Activated naive CD8-positive, alpha-beta T cell (primary cell): ENCODE measurements around the gene PPP1R3E.

Experiments
- H3K27ac Mint-ChIP-seq: one replicate; pipeline ENCODE4 v1.8.0; 2021; ENCODE audit warnings: mixed read lengths
- H3K27me3 Mint-ChIP-seq: one replicate; pipeline ENCODE4 v1.8.0; 2021; ENCODE audit warnings: mixed read lengths
- H3K36me3 Mint-ChIP-seq: one replicate; pipeline ENCODE4 v1.8.0; 2021; ENCODE audit warnings: mixed read lengths
- H3K4me1 Mint-ChIP-seq: one replicate; pipeline ENCODE4 v1.8.0; 2021; ENCODE audit warnings: low read depth, mixed read lengths
- H3K4me3 Mint-ChIP-seq: one replicate; pipeline ENCODE4 v1.8.0; 2021; ENCODE audit warnings: mild to moderate bottlenecking, mixed read lengths
- H3K9me3 Mint-ChIP-seq: one replicate; pipeline ENCODE4 v1.8.0; 2021; ENCODE audit warnings: low read depth, mixed read lengths

The PPP1R3E gene, protein sequence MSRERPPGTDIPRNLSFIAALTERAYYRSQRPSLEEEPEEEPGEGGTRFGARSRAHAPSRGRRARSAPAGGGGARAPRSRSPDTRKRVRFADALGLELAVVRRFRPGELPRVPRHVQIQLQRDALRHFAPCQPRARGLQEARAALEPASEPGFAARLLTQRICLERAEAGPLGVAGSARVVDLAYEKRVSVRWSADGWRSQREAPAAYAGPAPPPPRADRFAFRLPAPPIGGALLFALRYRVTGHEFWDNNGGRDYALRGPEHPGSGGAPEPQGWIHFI

DNA sequence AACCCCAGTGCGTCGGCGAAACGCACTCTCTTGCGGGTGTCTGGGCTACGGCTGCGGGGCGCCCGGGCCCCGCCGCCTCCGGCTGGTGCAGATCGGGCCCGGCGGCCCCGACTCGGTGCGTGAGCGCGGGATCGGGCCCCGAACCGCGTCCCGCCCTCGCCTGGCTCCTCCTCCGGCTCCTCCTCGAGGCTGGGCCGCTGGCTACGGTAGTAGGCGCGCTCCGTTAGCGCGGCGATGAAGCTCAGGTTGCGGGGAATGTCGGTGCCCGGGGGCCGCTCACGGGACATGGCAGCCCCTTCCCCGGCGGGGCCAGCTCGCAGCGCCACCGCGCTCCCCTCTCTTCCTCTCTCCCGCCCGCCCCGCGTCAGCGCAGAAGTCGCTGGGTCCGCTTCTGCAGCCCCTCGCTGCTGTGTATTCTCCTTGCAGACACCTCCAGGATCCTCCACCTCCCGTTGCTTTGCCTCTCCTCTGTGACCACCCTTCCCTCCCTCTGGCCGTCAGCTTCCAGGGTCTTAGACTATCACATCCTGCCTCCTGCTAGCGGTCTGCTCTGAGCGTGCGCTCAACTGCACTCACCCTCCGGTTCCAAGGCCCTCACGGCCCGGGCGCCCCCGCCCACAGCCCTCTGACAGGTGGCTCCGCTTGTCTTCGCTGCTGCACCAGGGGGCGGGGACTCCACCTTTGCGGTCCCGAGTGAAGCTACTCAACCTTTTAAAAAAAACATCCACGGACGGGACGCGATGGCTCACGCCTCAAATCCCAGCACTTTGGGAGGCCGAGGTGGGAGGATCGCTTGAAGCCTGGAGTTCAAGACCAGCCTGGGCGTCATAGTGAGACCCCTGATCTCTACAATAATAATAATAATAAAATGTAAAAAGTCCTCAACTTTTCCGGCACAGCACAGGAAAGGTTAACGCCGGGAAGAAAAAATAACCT is at the start of gene PPP1R3E:
PPP1R3E (minus strand) TSS at position 570 of the 936 bp plus-strand sequence; CDS start at position 287, 283 bp downstream.
- Mint-ChIP-seq H3K4me3 (peak within 1 kb of the TSS; percentile 100), H3K9me3 (no peaks in the 10 kb centered on the region), H3K4me1 (peaks cover 23% of the 10 kb centered on the region), H3K36me3 (no peaks in the 10 kb centered on the region), H3K27me3 (peaks cover 9% of the 10 kb centered on the region), H3K27ac (peak within 1 kb of the TSS; percentile 100)

DNA sequence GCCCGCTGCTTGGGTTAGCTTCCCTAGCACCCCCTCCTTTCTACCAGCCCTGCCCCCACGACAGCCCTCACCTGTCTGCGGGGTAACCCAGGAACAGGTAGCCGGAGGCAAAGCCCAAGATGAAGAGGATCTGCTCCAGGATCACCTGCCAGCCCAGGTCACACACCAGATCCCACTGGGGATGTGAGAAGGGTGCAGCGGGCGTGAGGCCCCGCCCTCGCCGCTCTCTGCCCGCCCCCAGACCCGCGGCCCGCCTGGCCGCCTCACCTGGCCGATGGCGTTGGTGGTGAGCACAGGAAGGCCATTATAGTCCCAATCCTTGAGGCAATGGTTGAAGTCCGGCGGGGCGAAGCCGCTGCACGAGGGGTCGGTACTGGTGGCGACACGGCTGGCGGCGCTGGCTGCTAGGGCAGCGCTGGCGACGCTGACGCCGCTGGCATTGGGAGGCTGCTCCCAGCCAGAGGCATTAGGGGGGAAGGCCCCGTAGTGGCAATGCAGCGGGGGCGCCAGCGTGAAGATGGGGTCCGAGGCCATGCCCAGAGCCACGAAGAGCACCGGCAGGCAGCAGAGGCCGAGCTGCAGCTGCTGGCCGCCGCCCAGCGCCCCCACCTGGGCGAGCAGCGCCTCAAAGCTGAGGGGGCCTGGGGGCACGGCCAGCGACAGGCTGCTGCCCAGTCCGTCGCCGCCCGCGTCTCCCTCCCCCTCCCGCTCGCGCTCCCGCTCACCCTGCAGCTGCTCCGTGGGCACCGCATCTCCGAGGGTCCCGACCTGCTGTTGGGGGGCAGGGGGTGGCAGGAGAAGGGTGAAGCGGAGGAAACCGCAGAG is 49.2 kb upstream of the PPP1R3E start:
- Mint-ChIP-seq H3K36me3 (peaks cover 2% of the 10 kb centered on the region), H3K4me3 (peak overlapping the region; percentile 92), H3K27me3 (peaks cover 8% of the 10 kb centered on the region), H3K9me3 (no peaks in the 10 kb centered on the region), H3K4me1 (peaks cover 10% of the 10 kb centered on the region), H3K27ac (no peak overlapping the region)

DNA sequence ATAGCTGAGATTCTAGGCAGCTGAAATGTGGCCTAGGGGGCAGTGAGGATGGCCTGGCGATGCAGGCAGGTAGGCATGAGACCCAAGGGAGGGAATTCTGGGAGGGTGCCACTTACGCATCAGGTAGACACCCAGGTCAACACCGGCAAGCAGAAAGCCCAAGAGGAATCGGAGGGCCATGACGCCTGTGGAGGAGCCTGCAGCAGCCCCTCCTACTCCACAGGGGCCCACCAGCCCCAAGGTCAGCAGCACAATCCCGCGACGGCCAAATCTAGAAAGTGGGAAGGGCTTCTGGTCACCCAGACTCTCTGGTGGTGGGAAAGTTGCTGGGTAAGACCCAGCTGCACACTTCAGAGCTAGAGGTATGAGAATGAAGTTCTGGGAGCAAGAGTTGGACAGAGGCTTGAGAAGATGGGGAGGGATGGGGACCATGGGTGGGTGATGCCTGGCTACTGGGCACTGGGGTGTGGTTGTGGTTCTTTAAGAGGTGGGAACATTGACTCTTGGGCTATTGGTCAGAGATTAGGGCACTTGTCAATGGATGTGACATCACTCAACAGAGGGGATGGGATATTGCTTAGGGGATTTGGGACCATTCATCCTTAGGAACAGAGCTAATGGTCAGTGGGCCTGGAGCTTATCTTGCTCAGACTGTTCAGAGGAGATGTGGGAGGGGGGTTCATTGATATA is 46.6 kb upstream of the PPP1R3E start:
- peaks cover 8% of the 10 kb centered on the region for H3K27me3 Mint-ChIP-seq
- H3K4me1 Mint-ChIP-seq, result peaks cover 10% of the 10 kb centered on the region
- H3K4me3 Mint-ChIP-seq, result no peak overlapping the region
- peaks cover 2% of the 10 kb centered on the region for H3K36me3 Mint-ChIP-seq
- no peak overlapping the region for H3K27ac Mint-ChIP-seq
- no peaks in the 10 kb centered on the region for H3K9me3 Mint-ChIP-seq

DNA sequence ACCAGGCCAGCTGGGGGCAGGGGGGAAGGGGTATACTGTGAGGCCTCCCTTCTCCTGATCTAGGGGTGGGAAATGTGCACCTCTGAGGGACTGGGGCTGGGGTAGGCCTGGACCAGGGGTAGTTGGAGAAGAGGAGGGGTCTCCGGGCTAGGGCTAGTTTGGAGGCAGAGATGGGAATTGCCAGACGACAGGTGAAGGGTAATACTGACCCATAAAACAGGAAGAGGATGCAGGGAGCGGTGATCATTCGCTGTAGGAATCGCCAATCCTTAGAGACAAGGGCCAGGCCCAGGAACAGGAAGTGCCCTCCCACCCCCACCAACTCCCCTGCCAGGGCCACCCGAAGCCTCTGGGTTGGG is 45.6 kb upstream of the PPP1R3E start:
- H3K27ac Mint-ChIP-seq, result no peak overlapping the region
- peaks cover 8% of the 10 kb centered on the region for H3K4me1 Mint-ChIP-seq
- H3K4me3 Mint-ChIP-seq, result no peak overlapping the region
- H3K27me3 Mint-ChIP-seq, result peaks cover 6% of the 10 kb centered on the region
- H3K9me3 Mint-ChIP-seq, result no peaks in the 10 kb centered on the region
- peaks cover 2% of the 10 kb centered on the region for H3K36me3 Mint-ChIP-seq

DNA sequence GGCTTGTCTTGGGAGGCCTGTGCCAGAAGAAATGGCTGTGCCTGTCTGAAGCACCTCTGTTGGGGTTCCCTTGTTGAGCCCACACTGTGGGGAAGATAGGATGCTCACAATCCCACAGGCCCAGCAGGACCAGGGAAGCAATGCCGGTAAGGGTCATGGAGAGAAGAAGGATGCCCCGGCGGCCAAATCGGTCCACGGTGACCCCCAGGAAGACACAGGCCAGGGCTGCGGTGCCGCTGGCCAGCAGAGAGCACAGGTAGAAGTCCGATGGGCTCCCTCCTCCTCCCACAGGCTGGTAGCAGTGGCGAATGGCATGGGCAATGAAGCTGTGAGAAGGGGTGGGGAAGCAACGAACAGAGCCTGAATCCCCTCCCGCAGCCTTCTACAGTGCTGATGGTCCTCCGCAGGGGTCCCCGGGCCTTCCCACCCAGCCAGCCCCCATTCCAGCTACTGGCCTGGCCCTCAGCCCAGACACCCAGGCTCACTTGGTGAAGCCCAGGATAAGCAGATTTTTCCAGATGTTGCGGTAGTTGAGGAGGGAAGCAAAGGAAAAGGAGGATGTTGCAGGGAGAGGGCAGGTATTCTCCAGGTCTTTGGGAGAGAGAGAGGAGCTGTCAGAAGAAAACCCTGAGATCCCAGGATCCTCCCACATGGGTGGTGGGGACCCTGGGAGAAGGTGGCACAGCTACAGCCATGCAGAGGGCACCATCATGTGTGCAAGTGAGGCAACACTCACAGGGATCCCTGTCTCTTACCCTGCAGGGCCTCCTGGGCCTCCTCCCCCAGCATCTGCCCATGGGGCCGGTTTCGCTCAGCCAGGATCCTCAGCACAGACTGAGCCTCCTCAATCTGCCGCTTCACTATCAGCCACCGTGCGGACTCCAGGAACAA is 45.0 kb upstream of the PPP1R3E start:
- peaks cover 4% of the 10 kb centered on the region for H3K4me1 Mint-ChIP-seq
- H3K27ac Mint-ChIP-seq, result no peak overlapping the region
- H3K36me3 Mint-ChIP-seq, result peaks cover 2% of the 10 kb centered on the region
- H3K9me3 Mint-ChIP-seq, result no peaks in the 10 kb centered on the region
- peaks cover 6% of the 10 kb centered on the region for H3K27me3 Mint-ChIP-seq
- H3K4me3 Mint-ChIP-seq, result no peak overlapping the region

DNA sequence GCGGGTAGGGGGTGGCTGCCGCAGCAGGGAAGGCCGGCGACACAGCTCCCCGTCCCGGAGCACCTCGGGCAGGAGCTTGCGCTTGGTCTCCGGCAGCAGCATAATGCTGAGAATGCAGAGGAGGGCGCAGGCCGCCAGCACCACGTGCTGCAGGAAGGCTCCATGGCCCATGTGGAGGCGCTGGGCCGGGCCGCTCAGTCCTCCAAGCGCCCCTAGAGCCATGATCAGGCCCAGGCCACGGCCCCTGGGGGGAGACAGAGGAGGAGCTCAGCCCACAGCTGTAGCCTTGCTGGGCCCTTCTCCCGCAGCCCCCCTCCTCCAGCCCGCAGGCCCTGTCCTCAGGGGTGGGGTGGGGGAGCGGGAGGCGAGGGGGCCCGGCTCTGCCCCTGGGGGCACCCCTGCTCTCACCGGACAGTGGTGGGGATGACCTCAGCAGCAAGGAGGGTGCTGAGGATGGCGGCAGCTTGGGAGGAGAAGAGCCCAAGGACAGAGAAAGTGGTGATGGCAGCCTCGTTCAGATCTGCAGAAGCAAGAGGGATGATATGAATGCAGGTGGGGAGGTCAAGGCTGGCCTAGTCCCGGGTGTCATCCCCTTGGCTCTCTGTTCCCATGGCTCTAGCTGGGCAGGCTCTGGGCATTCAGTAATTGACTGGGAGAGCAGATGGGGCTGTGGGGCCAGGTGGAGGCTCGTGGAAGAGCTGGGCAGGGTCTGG is 44.2 kb upstream of the PPP1R3E start:
- Mint-ChIP-seq H3K9me3 (no peaks in the 10 kb centered on the region), H3K4me3 (no peak overlapping the region), H3K4me1 (peaks cover 4% of the 10 kb centered on the region), H3K36me3 (peaks cover 2% of the 10 kb centered on the region), H3K27me3 (peaks cover 6% of the 10 kb centered on the region), H3K27ac (no peak overlapping the region)

DNA sequence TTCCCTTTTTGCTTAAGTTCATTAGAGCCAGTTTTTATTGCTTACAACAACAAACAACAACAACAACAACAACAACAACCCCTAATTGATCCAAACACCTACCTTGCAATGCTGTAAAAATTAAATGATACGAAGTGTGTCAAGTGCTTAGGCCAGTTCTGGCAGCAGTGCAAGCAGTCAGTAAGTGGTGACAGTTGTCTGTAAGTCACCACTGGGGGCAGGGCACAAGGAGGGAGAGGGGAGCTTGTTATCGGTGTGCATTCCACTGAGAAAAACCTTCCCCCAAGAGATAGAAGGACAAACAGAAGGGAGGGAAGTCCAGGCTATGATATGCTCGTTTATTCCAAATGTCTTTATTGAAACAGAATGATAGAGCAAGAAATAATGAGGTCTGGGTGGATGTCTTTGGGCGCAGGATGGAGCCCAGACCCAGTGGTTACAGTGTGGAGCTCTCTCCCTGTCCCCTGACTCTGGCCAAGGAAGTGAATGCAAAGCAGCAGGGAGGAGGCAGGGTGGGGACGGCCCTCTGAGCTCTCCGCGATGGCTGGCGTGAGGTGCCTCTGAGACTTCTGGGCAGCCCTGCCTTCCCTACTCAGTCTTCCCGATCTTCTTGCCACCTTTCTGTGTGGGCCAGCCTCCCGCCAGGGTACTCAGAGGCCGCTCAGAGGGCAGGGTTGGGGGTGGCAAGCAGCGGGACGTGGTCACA is 43.5 kb upstream of the PPP1R3E start:
- Mint-ChIP-seq H3K36me3 (peaks cover 2% of the 10 kb centered on the region), H3K27ac (no peak overlapping the region), H3K27me3 (peaks cover 4% of the 10 kb centered on the region), H3K4me3 (no peak overlapping the region), H3K4me1 (peaks cover 2% of the 10 kb centered on the region), H3K9me3 (no peaks in the 10 kb centered on the region)

DNA sequence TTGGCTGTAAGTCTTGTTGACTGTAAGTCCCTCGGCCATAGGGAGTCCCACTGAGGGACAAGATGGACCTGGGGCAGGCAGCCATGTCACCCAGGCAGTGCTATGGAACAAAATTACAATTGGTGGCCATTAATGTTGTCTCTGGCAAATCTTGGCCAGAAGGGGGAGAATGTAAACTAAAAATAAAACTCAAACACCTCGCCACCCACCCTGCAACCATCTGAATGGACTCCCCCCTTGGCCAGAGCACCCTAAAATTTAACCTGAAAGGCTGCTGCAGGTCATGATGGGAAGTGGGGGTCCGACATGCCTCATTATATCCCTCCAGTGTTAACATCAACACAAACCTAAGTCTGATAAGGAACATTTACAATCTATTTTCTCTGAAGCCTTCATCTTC is 41.8 kb upstream of the PPP1R3E start:
- no peak overlapping the region for H3K27ac Mint-ChIP-seq
- no peak overlapping the region for H3K4me3 Mint-ChIP-seq
- no peaks in the 10 kb centered on the region for H3K36me3 Mint-ChIP-seq

DNA sequence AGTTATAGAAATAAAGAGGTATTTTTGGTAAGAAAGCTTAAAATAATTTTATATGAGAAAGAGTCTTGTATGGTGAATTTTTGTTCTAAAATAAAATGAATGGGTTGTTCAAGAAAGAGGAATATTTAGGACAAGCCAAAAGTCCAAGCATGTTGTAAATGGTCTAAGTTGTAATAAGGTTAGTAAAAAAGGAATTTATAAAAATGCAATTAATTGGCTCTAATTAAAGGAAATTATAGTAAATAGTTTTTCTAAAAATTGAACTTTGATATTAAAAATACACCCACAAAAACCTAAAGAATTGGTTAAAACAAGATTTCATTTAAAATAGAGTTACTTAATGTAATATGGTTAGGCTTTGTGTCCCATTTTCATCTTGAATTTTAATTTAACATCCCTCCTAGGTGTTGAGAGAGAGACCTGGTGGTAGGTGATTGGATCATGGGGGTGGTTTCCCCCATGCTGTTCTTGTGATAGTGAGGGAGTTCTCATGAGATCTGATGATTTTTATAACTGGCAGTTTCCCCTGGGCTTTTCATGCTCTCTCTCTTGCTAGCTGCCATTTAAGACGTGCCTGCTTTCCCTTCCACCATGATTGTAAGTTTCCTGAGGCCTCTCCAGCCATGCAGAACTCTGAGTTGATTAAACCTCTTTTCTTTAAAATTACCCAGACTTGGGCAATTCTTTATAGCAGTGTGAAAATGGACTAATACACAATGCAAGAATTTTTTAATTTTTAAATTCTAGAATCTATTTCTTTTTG is 37.0 kb upstream of the PPP1R3E start:
- Mint-ChIP-seq H3K27ac (no peak overlapping the region), H3K36me3 (no peaks in the 10 kb centered on the region), H3K4me3 (no peak overlapping the region), H3K27me3 (peaks cover 5% of the 10 kb centered on the region), H3K9me3 (no peaks in the 10 kb centered on the region), H3K4me1 (no peaks in the 10 kb centered on the region)

More for the DNA sequence above, 41.8 kb upstream of the PPP1R3E start:
- Mint-ChIP-seq H3K27me3 (no peaks in the 10 kb centered on the region), H3K4me1 (no peaks in the 10 kb centered on the region), H3K9me3 (no peaks in the 10 kb centered on the region)

DNA sequence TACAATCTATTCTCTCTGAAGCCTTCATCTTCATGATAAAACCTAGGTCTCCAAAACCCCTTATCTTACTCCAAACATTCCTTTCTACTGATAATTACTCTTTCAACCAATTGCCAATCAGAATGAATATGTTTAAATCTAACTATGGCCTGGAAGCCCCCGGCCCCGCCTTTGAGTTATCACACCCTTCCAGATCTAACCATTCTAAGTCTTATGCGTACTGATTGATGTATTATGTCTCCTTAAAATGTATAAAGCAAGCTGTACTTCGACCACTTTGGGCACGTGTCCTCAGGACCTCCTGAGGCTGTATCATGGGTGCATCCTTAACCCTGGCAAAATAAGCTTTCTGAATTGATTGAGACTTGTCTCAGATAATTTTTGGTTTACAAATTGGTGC is 33.0 kb upstream of the PPP1R3E start:
- H3K9me3 Mint-ChIP-seq, result no peaks in the 10 kb centered on the region
- no peak overlapping the region for H3K4me3 Mint-ChIP-seq
- H3K4me1 Mint-ChIP-seq, result no peaks in the 10 kb centered on the region
- H3K27me3 Mint-ChIP-seq, result peaks cover 5% of the 10 kb centered on the region
- no peak overlapping the region for H3K27ac Mint-ChIP-seq
- H3K36me3 Mint-ChIP-seq, result no peaks in the 10 kb centered on the region

DNA sequence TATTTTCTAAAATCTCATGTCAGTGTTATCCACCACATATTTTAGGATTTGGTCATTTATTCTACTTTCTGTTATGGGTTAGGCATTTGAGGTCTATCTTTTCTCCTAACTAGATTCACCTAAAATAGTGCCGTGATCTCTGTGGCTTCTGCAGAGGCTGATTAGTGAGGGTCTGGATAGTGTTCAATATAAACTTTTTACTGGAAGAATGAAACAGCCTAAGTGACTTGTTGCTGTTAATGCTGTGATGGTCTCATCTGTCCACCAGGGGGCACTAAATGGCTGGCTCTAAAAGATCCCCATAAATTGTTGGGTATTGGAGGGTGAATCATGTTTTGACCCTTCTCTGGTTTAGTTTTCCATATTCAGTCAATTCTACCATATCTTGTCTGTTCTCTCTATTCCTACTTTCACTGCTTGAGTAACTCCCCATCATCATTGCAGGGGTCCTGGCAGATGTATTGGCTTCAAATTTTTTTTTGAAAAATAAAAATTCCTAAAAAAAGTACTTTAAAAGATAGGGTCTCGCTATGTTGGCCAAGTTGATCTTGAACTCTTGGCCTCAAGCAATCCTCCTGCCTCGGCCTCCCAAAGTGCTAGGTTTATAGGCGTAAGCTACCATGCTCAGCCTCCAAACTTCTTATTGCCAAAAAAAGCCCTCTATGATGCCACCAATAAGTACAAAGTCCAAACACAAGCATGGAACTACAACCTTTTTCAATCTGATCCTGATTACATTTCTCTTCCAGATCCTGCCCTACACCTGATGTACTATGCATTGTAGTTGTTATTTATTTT is 25.5 kb upstream of the PPP1R3E start:
- Mint-ChIP-seq H3K27me3 (no peaks in the 10 kb centered on the region), H3K27ac (no peak overlapping the region), H3K4me3 (no peak overlapping the region), H3K36me3 (peaks cover 5% of the 10 kb centered on the region), H3K4me1 (peaks cover 8% of the 10 kb centered on the region), H3K9me3 (no peaks in the 10 kb centered on the region)
